IMR-90 (cell line): ENCODE measurements around the gene PARD6G. TPM values are rescaled to one million over a fixed set of nuclear protein-coding genes. Genes with fewer than 3 reads are reported as not detected.

Experiments used
- ATAC-seq: fragments of 200-7000 bp; cut with Tn5 transposase; 2 replicates; pipeline ENCODE4 v1.9.1; 2020; ENCODE audit warnings: low read depth, mild to moderate bottlenecking, moderate library complexity
- BruUV-seq: library from RNA; stranded (reverse); fragments of 400-500 nt; replicated peaks from 2 replicates; lab custom pipeline; 2021; lab: Mats Ljungman, UMichigan
- CTCF ChIA-PET: fragments of 300-600 bp; formaldehyde crosslinking; extraction: SDS; loops from one replicate; lab custom pipeline; 2021; ENCODE audit warnings: antibody characterized with exemption; lab: Yijun Ruan, JAX
- POLR2A ChIA-PET: fragments of 300-600 bp; sonication (Branson Sonifier 250); formaldehyde crosslinking; loops from one replicate; lab custom pipeline; 2022; ENCODE audit warnings: antibody characterized with exemption; ENCODE audit not compliant: unreplicated experiment; lab: Charles Lee
- DNase-seq: peaks from one replicate; pipeline ENCODE4 v3.0.0; 2013
- H2AFZ ChIP-seq: replicated peaks from 2 replicates; pipeline ENCODE3; 2013; ENCODE audit warnings: low read length, mild to moderate bottlenecking; ENCODE audit not compliant: poor library complexity
- H2AK5ac ChIP-seq: 2 replicates; pipeline ENCODE4 v1.6.1; 2013; ENCODE audit warnings: low read depth, low read length, inconsistent platforms
- H2AK9ac ChIP-seq: replicated peaks from 2 replicates; pipeline ENCODE3; 2013; ENCODE audit warnings: mild to moderate bottlenecking, low read depth, low read length, moderate library complexity; ENCODE audit not compliant: poor library complexity
- H2BK120ac ChIP-seq: 2 replicates; pipeline ENCODE4 v1.6.1; 2013; ENCODE audit warnings: low read depth, low read length, inconsistent platforms
- H2BK15ac ChIP-seq: 3 replicates; pipeline ENCODE4 v1.6.1; 2013; ENCODE audit warnings: low read depth, low read length, inconsistent platforms
- H2BK20ac ChIP-seq: 2 replicates; pipeline ENCODE4 v1.6.1; 2013; ENCODE audit warnings: low read depth, mild to moderate bottlenecking, inconsistent platforms, low read length, moderate library complexity
- H2BK5ac ChIP-seq: 2 replicates; pipeline ENCODE4 v1.6.1; 2013; ENCODE audit warnings: mild to moderate bottlenecking, low read depth, low read length, inconsistent platforms; ENCODE audit not compliant: poor library complexity, severe bottlenecking
- H3K14ac ChIP-seq: replicated peaks from 2 replicates; pipeline ENCODE4 v1.6.1; 2013; ENCODE audit warnings: low read depth, low read length, inconsistent platforms
- H3K18ac ChIP-seq: 2 replicates; pipeline ENCODE4 v1.6.1; 2013; ENCODE audit warnings: low read depth, low read length, control low read depth
- H3K23ac ChIP-seq: 2 replicates; pipeline ENCODE4 v1.6.1; 2013; ENCODE audit warnings: low read depth, low read length, inconsistent platforms
- H3K27ac ChIP-seq: 2 replicates; pipeline ENCODE4 v1.5.1; 2013; ENCODE audit warnings: mild to moderate bottlenecking, control low read depth, low read length; ENCODE audit not compliant: insufficient read depth
- H3K27me3 ChIP-seq: 2 replicates; pipeline ENCODE4 v1.6.1; 2013; ENCODE audit warnings: low read length; ENCODE audit not compliant: control insufficient read depth, insufficient read depth
- H3K36me3 ChIP-seq: 2 replicates; pipeline ENCODE4 v1.6.1; 2013; ENCODE audit warnings: low read length, mixed read lengths; ENCODE audit not compliant: control insufficient read depth, insufficient read depth
- H3K4ac ChIP-seq: 2 replicates; pipeline ENCODE4 v1.6.1; 2013; ENCODE audit warnings: low read depth, low read length, inconsistent platforms
- H3K4me1 ChIP-seq: 2 replicates; pipeline ENCODE4 v1.6.1; 2013; ENCODE audit warnings: low read length, mixed read lengths; ENCODE audit not compliant: control insufficient read depth, insufficient read depth
- H3K4me2 ChIP-seq: 2 replicates; pipeline ENCODE4 v1.6.1; 2013; ENCODE audit warnings: low read depth, mild to moderate bottlenecking, control low read depth, low read length, moderate library complexity
- H3K4me3 ChIP-seq: 2 replicates; pipeline ENCODE4 v1.5.1; 2013; ENCODE audit warnings: low read depth, mild to moderate bottlenecking, control low read depth, low read length, moderate library complexity; ENCODE audit not compliant: insufficient read depth
- H3K56ac ChIP-seq: 2 replicates; pipeline ENCODE4 v1.6.1; 2013; ENCODE audit warnings: low read length, inconsistent platforms; ENCODE audit not compliant: insufficient read depth; ENCODE audit errors: extremely low read depth
- H3K79me1 ChIP-seq, 2 experiments: 2 replicates each; pipeline ENCODE4 v1.6.1; 2013; ENCODE audit warnings: low read length in 2 of 2, inconsistent platforms in 1 of 2, low read depth in 1 of 2
- H3K9ac ChIP-seq: 2 replicates; pipeline ENCODE4 v1.6.1; 2013; ENCODE audit warnings: low read depth, low read length, control low read depth
- H3K9me1 ChIP-seq: 2 replicates; pipeline ENCODE4 v1.6.1; 2013; ENCODE audit warnings: low read length, inconsistent platforms; ENCODE audit not compliant: insufficient read depth
- H3K9me3 ChIP-seq: 2 replicates; pipeline ENCODE4 v1.6.1; 2013; ENCODE audit warnings: low read length; ENCODE audit not compliant: control insufficient read depth, insufficient read depth
- H4K20me1 ChIP-seq: 2 replicates; pipeline ENCODE4 v1.6.1; 2013; ENCODE audit warnings: low read length, inconsistent platforms; ENCODE audit not compliant: insufficient read depth
- H4K5ac ChIP-seq: 2 replicates; pipeline ENCODE4 v1.6.1; 2013; ENCODE audit warnings: mild to moderate bottlenecking, low read depth, low read length, control low read depth
- H4K8ac ChIP-seq, 2 experiments: 2 replicates each; pipeline ENCODE4 v1.6.1; 2013; ENCODE audit warnings: low read depth in 2 of 2, low read length in 2 of 2, control low read depth in 1 of 2, inconsistent platforms in 1 of 2
- H4K91ac ChIP-seq: 2 replicates; pipeline ENCODE4 v1.6.1; 2013; ENCODE audit warnings: low read depth, low read length, inconsistent platforms; ENCODE audit not compliant: insufficient read depth
- BHLHE40 ChIP-seq: fragments of 150-350 bp; IDR thresholded peaks from 2 replicates; pipeline ENCODE4 v1.6.1; 2016; ENCODE audit warnings: mild to moderate bottlenecking, low read depth, low read length
- CEBPB ChIP-seq: IDR thresholded peaks from 2 replicates; pipeline ENCODE4 v1.6.1; 2012; ENCODE audit warnings: low read depth, low read length, improper control_type of control experiment
- CHD1 ChIP-seq: IDR thresholded peaks from 2 replicates; pipeline ENCODE4 v1.6.1; 2012; ENCODE audit warnings: low read depth, low read length, improper control_type of control experiment
- CTCF ChIP-seq: conservative IDR thresholded peaks from 2 replicates; pipeline ENCODE4 v1.5.1; 2012; ENCODE audit warnings: mild to moderate bottlenecking, low read depth, low read length, improper control_type of control experiment
- MAFK ChIP-seq: IDR thresholded peaks from 2 replicates; pipeline ENCODE4 v1.6.1; 2012; ENCODE audit warnings: low read depth, low read length, improper control_type of control experiment
- MAZ ChIP-seq: IDR thresholded peaks from 2 replicates; pipeline ENCODE4 v1.6.1; 2012; ENCODE audit warnings: low read depth, mild to moderate bottlenecking, low read length, improper control_type of control experiment, moderate library complexity, borderline replicate concordance
- MXI1 ChIP-seq: IDR thresholded peaks from 2 replicates; pipeline ENCODE4 v1.6.1; 2012; ENCODE audit warnings: low read depth, mild to moderate bottlenecking, low read length, moderate library complexity, borderline replicate concordance
- NFE2L2 ChIP-seq: fragments of 150-350 bp; IDR thresholded peaks from 2 replicates; pipeline ENCODE4 v1.6.1; 2016; ENCODE audit warnings: low read depth, mild to moderate bottlenecking, low read length
- POLR2A ChIP-seq: IDR thresholded peaks from 2 replicates; pipeline ENCODE4 v1.6.1; 2012; ENCODE audit warnings: mild to moderate bottlenecking, low read depth, low read length
- RAD21 ChIP-seq: IDR thresholded peaks from 2 replicates; pipeline ENCODE4 v1.6.1; 2012; ENCODE audit warnings: low read length, improper control_type of control experiment
- RCOR1 ChIP-seq: IDR thresholded peaks from 2 replicates; pipeline ENCODE4 v1.6.1; 2012; ENCODE audit warnings: mild to moderate bottlenecking, low read length, improper control_type of control experiment; ENCODE audit not compliant: insufficient replicate concordance
- RFX5 ChIP-seq: IDR thresholded peaks from 2 replicates; pipeline ENCODE4 v1.8.0; 2012; ENCODE audit warnings: low read depth, mild to moderate bottlenecking, low read length, moderate library complexity
- SMC3 ChIP-seq: fragments of 150-350 bp; IDR thresholded peaks from 2 replicates; pipeline ENCODE4 v1.6.1; 2016; ENCODE audit warnings: low read depth, mild to moderate bottlenecking, antibody characterized with exemption, low read length, moderate library complexity
- USF2 ChIP-seq: fragments of 150-350 bp; IDR thresholded peaks from 2 replicates; pipeline ENCODE4 v1.6.1; 2017; ENCODE audit warnings: mild to moderate bottlenecking, antibody characterized with exemption, low read length, low read depth
- WGBS, 2 experiments: methylation state at CpG; one replicate each; pipeline versions ENCODE4 v1.1.5 to v1.1.7; 2013; ENCODE audit warnings: missing lambda C conversion rate in 2 of 2; ENCODE audit not compliant: insufficient read length in 1 of 2; ENCODE audit errors: extremely low coverage in 2 of 2; 5-methylcytosine and 5-hydroxymethylcytosine counted together
- dilution Hi-C: fragments of 300-500 bp; cut with HindIII; formaldehyde crosslinking; loops from one replicate; pipeline ENCODE4 v1.14.3; 2018; ENCODE audit warnings: low sequenced_read_pairs; ENCODE audit not compliant: unreplicated experiment
- in situ Hi-C: fragments of 300-500 bp; cut with MboI; formaldehyde crosslinking; loops from 3 replicates; pipeline ENCODE4 v1.14.3; 2019; ENCODE audit warnings: low sequenced_read_pairs, inconsistent platforms, mixed read lengths
- intact Hi-C: fragments of 100-400 bp; cut with micrococcal nuclease; formaldehyde crosslinking; loops from 2 replicates; pipeline ENCODE4 v1.10.0; 2022
- polyA plus RNA-seq, 3 experiments: library from polyadenylated mRNA; depleted of rRNA; stranded (reverse); fragments of >200 nt; gene quantifications; 2 replicates each; pipeline ENCODE4 v1.2.3, GENCODE V29; 2012; ENCODE audit warnings: low replicate concordance in 1 of 3
- total RNA-seq: library from RNA; depleted of rRNA; stranded (reverse); fragments of >200 nt; gene quantifications from 2 replicates; pipeline ENCODE4 v1.2.3, GENCODE V29; 2012
- TF ChIP-seq, protein P1 (sequence below): fragments of 150-350 bp; IDR thresholded peaks from 2 replicates; pipeline ENCODE4 v1.6.1; 2016; ENCODE audit warnings: low read depth, mild to moderate bottlenecking, low read length, moderate library complexity, borderline replicate concordance

PARD6G gene
- total and polyA plus RNA-seq, 2 of the 4 experiments (the other 2 are of a cell fraction), result 2.5 to 4.6 TPM

DNA sequence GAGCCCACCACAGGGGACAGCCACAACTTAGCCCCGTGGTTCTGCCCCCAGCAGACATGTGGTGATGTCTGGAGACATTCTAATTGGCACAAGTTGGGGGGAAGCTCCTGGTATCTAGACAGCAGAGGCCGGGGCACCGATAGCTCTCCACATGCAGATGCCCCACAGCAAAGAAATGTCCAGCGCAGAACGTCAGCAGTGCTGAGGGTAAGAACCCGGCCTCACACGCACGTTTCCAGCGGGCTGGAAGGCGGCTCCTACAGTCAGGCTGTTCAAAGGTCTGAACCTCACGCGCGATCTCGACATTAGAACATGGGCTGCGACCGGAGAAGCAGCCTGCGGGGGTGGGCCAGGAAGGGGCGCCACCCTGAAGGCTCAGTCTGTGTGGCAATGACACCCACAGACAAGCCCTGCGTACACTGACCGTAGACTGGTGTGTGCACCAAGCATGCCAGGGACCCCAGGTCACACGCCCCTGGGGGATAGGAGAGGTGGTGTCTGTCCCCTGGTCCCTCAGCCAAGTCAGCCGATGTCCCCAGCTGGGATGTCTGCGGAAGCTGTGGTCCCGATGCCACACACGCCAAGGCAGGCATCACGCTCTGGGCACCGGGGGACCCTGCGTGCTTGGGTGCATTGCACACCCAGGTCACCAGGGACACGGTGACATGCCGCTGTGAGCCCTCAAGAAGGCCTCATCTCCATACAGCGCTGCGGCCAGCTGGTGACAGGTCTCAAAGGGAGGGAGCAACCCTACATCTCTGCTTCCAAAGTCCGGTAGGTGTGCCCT, 66.3 kb downstream of the PARD6G start:
- Histone ChIP-seq H4K20me1 (peaks cover 3% of the 10 kb centered on the region; the same call in 1 of the 2 replicates), H2BK20ac (no peak overlapping the region), H2BK5ac (no peak overlapping the region), H3K79me1 (peaks cover 0 to 15% of the 10 kb centered on the region in 2 experiments; a peak in 2 of 4 replicates), H3K4ac (no peak overlapping the region), H3K18ac (no peak overlapping the region), H4K91ac (no peak overlapping the region), H2AK5ac (no peak overlapping the region), H3K4me2 (no peak overlapping the region), H3K4me1 (peaks cover 2% of the 10 kb centered on the region; the same call in 1 of the 2 replicates), H2BK120ac (no peak overlapping the region), H3K14ac (no peak overlapping the region), H3K4me3 (no peak overlapping the region), H4K5ac (no peak overlapping the region), H4K8ac (no peak overlapping the region), H2BK15ac (no peak overlapping the region), H3K27ac (no peak overlapping the region), H2AFZ (no peak overlapping the region), H3K27me3 (no peaks in the 10 kb centered on the region), H3K9me1 (peaks cover 11% of the 10 kb centered on the region), H3K56ac (no peak overlapping the region), H3K23ac (no peak overlapping the region), H3K36me3 (no peaks in the 10 kb centered on the region), H3K9me3 (no peaks in the 10 kb centered on the region), H2AK9ac (no peak overlapping the region), H3K9ac (no peak overlapping the region)
- no TSS peak for BruUV-seq
- 95% methylated on average over 22 of the region's 33 CpGs; no CpG with 5 or more reads in 1 of the 2 experiments for WGBS, 2 experiments
- intact Hi-C loops, result no loop called here
- ChIA-PET POLR2A (no interaction called here), CTCF (no interaction called here)
- in situ Hi-C loops, result no loop called here
- dilution Hi-C loops, result no loop called here
- no peak for ATAC-seq
- no peak for DNase-seq
- TF ChIP-seq RFX5 (no peak), MAFK (no peak), RCOR1 (no peak), USF2 (no peak), SMC3 (no peak), CTCF (no peak), NFE2L2 (no peak), CEBPB (no peak), BHLHE40 (no peak), MAZ (no peak), MXI1 (no peak), RAD21 (no peak), POLR2A (no peak), CHD1 (no peak)
- TF ChIP-seq, protein P1, sequence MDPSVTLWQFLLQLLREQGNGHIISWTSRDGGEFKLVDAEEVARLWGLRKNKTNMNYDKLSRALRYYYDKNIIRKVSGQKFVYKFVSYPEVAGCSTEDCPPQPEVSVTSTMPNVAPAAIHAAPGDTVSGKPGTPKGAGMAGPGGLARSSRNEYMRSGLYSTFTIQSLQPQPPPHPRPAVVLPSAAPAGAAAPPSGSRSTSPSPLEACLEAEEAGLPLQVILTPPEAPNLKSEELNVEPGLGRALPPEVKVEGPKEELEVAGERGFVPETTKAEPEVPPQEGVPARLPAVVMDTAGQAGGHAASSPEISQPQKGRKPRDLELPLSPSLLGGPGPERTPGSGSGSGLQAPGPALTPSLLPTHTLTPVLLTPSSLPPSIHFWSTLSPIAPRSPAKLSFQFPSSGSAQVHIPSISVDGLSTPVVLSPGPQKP, result no peak
